ENCODE data around the gene TUBB8B. TPM values are rescaled to one million over a fixed set of nuclear protein-coding genes. Genes with fewer than 3 reads are reported as not detected.
A peak's percentile ranks its signal among the peaks of the same experiment; 100 is the strongest.
"Not testable (repeated sequence)": the region's sequence is repeated elsewhere in the genome, so short reads cannot be mapped to it uniquely, and the experiment has no call there.

The TUBB8B gene
- total RNA-seq, 1 donor from 2014 or later = 0.36 TPM

DNA sequence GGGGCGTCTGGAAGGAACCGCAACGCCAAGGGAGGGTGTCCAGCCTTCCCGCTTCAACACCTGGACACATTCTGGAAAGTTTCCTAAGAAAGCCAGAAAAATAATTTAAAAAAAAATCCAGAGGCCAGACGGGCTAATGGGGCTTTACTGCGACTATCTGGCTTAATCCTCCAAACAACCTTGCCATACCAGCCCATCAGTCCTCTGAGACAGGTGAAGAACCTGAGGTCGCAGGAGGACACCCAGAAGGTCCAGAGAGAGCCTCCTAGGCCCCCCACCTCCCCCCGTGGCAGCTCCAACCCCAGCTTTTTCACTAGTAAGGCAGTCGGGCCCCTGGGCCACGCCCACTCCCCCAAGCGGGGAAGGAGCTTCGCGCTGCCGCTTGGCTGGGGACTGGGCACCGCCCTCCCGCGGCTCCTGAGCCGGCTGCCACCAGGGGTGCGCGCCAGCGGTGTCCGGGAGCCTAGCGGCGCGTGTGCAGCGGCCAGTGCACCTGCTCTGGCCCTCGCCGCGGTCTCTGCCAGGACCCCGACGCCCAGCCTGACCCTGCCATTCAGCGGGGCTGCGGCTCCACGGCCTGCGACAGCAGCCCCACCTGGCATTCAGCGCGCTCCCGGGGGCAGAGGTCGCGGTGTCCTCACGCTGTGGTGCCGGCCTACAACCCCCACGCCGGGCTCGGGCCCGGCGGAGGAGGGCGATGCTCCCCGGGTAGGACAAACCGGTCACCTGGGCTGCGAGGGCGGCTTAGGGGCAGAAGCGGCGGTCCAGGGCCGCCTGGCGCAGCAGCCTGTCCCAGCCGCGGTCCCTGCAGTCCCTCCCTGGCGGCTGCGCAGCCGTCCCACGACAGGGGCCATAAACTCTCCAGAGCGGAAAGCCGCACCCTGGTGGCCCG lies 37.8 kb downstream of the TUBB8B start:
- H3K4me1 ChIP-seq; H3K27me3 Mint-ChIP-seq (ENCODE audit: insufficient read depth, low read depth); H3K36me3 ChIP-seq; H4K20me1 ChIP-seq (ENCODE audit: low read depth); H3K4me3 Mint-ChIP-seq; H3K79me2 ChIP-seq (ENCODE audit: low read depth); H3K9me3 Mint-ChIP-seq; H3K9me3 ChIP-seq (ENCODE audit: low read depth); H3K9ac ChIP-seq; H2AFZ ChIP-seq (replicated peaks); H3K27ac Mint-ChIP-seq; H3F3A ChIP-seq (ENCODE audit: low read depth); H3K27ac ChIP-seq; H3K4me2 ChIP-seq; H3K4me3 ChIP-seq; H3K27me3 ChIP-seq; DNase-seq (ENCODE audit: low spot score); H3K4me1 Mint-ChIP-seq; H3K36me3 Mint-ChIP-seq: not testable (repeated sequence)

DNA sequence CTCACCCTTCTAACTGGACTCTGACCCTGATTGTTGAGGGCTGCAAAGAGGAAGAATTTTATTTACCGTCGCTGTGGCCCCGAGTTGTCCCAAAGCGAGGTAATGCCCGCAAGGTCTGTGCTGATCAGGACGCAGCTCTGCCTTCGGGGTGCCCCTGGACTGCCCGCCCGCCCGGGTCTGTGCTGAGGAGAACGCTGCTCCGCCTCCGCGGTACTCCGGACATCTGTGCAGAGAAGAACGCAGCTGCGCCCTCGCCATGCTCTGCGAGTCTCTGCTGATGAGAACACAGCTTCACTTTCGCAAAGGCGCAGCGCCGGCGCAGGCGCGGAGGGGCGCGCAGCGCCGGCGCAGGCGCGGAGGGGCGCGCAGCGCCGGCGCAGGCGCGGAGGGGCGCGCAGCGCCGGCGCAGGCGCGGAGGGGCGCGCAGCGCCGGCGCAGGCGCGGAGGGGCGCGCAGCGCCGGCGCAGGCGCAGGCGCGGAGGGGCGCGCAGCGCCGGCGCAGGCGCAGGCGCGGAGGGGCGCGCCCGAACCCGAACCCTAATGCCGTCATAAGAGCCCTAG lies 38.7 kb downstream of the TUBB8B start:
- H3K9ac ChIP-seq; H3K4me3 Mint-ChIP-seq; H3F3A ChIP-seq (ENCODE audit: low read depth); H4K20me1 ChIP-seq (ENCODE audit: low read depth); H3K4me3 ChIP-seq; H3K9me3 Mint-ChIP-seq; H3K79me2 ChIP-seq (ENCODE audit: low read depth); H3K4me1 ChIP-seq; H3K4me2 ChIP-seq; H3K36me3 ChIP-seq; H3K4me1 Mint-ChIP-seq; H3K36me3 Mint-ChIP-seq; DNase-seq (ENCODE audit: low spot score); H3K27me3 ChIP-seq; H3K27ac Mint-ChIP-seq; H2AFZ ChIP-seq (replicated peaks); H3K27ac ChIP-seq; H3K9me3 ChIP-seq (ENCODE audit: low read depth); H3K27me3 Mint-ChIP-seq (ENCODE audit: insufficient read depth, low read depth): not testable (repeated sequence)

DNA sequence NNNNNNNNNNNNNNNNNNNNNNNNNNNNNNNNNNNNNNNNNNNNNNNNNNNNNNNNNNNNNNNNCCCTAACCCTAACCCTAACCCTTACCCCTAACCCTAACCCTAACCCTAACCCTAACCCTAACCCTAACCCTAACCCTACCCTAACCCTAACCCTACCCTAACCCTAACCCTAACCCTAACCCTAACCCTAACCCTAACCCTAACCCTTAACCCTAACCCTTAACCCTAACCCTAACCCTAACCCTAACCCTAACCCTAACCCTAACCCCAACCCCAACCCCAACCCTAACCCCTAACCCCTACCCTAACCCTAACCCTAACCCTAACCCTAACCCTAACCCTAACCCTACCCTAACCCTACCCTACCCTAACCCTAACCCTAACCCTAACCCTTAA lies 39.5 kb downstream of the TUBB8B start:
- H3K4me1 Mint-ChIP-seq; H3K27me3 Mint-ChIP-seq (ENCODE audit: insufficient read depth, low read depth); H3K4me2 ChIP-seq; H3K4me3 ChIP-seq; H2AFZ ChIP-seq (replicated peaks); H3K36me3 Mint-ChIP-seq; H3K79me2 ChIP-seq (ENCODE audit: low read depth); H3K36me3 ChIP-seq; H3K27ac Mint-ChIP-seq; H3K9me3 ChIP-seq (ENCODE audit: low read depth); H4K20me1 ChIP-seq (ENCODE audit: low read depth); H3F3A ChIP-seq (ENCODE audit: low read depth); H3K4me3 Mint-ChIP-seq; H3K4me1 ChIP-seq; H3K27me3 ChIP-seq; H3K9ac ChIP-seq; H3K27ac ChIP-seq; H3K9me3 Mint-ChIP-seq: not testable (repeated sequence)
- DNase-seq (ENCODE audit: low spot score) = peak; percentile 1

Small RNA genes within 50 kb of the gene (small RNA-seq; reads per million reads assigned to genes)
- gene AP001005.2 = not detected

Other genes starting within 250 kb of the TUBB8B start
- 22.1 and 38.9 TPM in 2 replicates for gene USP14, start 108.9 kb upstream of the TUBB8B start, total RNA-seq (ENCODE audit: low replicate concordance)
- gene THOC1, start 218.4 kb upstream of the TUBB8B start, total RNA-seq (ENCODE audit: low replicate concordance) = 148 and 241 TPM in 2 replicates

Data from neural progenitor cell (in vitro differentiated cells).